GM15510 (cell line): ENCODE measurements around the gene BEAN1.

ENCODE experiments used
- POLR2A ChIP-seq: IDR thresholded peaks from 3 replicates; pipeline ENCODE4 v1.6.1; 2011; ENCODE audit warnings: borderline replicate concordance; ENCODE audit not compliant: insufficient read length; ENCODE audit errors: extremely low read depth

Gene BEAN1

DNA sequence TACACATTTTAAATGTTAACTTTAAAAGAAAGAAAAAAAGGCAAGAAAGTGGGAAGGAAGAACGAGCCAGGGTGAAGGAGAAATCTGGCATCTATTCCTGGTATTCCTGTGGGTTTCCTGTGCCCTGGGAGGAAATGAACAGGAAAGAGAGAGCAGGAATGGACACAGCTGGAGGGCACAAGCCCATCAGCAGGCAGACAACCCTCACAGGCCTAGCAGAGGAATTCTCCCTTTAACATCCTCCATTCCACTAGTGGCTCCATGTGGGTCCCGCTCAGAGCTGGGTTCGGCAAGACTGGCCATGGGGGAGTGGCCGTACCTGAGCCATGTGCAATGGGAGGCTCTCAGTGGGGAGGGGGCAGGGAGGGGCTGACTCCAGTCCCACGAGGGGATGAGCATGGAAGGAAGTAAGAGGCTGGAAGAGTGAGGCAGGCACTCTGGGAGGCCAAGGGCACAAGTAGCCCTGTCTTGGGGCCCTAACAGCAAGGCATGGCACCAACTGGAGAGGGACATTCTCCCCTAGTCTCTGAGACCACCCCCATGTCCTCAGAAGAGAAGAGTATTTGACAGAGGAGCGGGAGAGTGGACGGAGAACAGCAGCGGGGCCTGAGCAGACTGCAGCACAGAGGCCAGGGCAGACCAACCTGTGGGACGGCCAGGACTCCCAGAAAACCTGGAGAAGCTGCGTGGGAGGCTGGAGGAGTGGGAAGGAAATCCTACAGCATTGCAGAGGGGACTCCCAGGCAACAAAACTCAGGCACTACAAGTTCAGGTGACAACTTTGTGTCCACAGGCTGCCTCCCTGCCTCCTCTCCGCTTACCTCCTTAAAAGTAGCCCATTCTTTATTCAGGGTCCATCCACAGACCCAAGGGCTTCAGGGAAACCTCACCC is 92.6 kb downstream of the BEAN1 start:
- TF ChIP-seq POLR2A, result no peak

DNA sequence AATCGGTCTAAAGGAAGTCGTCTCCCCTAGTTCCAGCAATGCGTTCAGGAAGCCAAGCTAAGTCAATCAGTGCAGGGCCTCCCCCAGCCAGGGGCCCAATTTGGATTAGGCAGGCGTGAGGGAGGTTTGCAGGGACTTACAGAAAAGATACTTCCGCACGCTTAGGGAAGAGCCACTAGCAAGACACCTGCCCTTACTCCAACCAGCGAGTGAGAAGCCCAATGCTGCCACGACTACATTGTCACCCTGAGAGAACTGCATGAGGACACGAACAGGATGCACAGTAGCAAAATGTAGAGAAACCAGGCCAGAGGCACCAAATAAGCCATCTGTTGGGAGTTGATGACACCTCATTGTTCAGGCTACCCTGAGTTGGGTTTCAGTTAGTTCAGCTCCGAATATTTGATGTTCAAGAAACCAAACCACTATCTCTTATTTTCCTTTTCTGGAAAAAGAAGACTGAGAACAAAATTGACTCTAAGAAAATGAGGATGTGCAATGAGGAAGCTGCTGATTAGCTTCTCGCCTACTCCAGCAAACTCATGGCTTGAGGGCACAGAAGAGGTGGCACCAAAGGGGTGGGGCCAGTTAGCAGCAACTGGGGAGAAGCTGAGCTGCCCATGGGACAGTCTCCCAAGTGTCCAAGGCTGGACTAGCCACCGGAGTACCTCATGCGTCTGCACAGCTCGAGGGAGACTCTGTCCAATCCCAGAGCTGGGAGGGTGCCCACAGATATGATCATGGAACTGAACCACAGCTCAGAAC is 93.5 kb downstream of the BEAN1 start:
- TF ChIP-seq POLR2A, result no peak

DNA sequence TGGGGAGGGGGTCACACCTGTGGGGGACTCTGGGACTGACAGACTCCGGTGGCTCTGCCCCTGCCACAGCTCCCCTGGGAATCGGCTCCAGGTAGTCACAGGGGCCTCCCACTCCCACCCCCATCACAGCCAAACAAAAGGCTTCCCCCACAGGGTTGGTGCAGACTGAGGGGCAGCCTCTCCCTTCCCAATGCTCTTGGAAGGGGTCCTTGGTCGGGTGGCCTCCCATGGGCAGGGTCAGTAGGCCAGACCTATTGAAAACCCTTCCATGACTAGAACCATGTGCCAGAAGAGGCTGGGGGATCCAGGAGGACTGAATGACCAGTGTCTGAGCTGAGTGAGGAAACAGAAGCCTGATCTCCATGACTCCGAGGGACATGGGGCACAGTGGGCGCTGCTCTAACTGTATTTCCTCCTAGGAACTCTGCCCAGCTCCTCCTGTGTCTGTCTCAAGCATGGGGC is 94.2 kb downstream of the BEAN1 start:
- TF ChIP-seq POLR2A, result no peak

DNA sequence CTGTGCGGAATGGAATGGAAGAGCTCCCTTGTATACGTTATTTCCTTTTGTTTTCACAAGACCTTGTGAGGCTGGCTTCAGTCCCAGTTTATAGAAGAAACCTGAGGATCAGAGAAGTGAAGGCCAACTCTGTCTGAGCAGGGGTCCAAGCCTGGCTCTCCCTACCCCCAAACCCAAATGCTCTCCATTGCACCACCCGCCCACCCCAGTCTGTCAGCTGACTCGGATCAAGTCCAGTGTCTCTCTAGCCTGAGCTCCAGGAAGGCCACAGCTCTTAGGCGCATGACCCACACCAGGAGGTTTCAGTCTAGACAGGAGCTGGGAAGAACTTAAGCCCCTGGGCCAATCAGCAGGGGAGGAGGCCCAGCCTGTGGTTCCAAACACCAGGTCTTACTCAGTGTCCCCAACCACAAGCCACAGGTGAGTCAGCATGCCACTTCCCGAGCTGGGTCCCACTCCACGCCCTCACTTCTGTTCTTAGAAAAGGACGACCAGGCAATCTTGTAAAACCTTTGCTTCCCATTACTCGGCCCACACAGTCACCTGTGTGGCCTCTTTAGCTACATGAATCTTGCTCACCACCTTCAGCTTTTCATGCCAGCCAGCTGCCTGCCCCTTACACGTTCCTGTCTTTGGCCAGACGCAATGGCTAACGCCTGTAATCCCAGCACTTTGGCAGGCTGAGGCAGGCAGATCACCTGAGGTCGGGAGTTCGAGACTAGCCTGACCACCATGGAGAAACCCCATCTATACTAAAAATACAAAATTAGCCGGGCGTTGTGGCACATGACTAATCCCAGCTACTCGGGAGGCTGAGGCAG is 95.1 kb downstream of the BEAN1 start:
- no peak for TF ChIP-seq POLR2A

DNA sequence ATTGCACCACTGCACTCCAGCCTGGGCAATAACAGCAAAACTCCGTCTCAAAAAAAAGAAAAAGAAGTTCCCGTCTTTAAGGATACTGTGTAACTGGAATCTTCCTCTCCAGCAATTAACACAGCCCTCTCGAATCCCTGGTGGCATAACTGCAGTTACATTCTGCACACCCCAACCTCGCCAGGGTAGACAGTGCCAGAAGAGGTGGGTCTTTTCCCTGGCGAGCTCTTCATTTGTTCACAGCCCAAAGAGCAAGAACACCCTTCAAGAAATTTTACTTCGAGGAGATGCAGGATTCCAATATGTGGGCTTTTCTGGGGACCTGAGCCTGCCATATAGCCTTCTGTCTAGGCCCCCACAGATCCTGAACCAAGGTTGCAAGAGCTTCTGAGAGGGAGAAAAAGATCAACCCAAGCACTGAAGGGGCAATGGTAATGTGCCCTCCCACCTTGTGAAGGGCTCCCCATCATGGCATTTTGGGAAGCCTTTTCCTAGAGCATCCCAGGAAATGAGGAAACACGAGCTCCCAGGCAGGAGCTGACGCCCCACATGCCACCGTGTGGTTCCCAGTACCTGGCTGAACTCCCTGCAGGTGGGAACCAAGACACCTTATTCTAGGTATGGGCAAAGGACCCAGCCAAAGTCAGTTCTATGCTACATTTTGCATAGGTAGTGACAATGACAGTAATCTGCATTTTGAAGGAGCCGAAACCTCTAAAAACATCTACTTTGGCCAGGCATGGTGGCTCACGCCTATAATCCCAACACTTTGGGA is 95.9 kb downstream of the BEAN1 start:
- no peak for TF ChIP-seq POLR2A

DNA sequence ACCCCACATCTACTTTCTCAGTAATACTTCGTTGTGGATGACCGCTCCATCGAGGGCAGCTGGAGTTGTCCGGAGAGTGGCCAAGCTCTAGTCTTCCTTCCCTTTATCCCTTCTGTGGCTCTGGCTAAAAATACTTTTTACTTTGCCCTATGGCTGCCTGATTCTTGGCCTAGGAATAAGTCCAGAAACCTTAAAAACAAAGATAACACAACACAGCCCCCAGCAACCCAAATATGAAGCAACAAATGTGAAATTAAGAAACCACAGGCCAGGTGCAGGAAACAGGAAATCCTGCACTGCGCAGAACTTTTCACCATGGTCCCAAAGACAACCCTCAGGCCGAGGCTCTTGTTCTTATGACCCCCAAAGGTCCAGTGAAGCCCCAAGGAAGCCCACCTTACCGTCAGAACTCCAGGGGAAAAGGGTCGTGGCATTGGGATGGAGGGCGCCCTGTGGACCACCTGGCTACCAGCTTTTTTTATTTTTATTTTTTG is 96.8 kb downstream of the BEAN1 start:
- no peak for TF ChIP-seq POLR2A

DNA sequence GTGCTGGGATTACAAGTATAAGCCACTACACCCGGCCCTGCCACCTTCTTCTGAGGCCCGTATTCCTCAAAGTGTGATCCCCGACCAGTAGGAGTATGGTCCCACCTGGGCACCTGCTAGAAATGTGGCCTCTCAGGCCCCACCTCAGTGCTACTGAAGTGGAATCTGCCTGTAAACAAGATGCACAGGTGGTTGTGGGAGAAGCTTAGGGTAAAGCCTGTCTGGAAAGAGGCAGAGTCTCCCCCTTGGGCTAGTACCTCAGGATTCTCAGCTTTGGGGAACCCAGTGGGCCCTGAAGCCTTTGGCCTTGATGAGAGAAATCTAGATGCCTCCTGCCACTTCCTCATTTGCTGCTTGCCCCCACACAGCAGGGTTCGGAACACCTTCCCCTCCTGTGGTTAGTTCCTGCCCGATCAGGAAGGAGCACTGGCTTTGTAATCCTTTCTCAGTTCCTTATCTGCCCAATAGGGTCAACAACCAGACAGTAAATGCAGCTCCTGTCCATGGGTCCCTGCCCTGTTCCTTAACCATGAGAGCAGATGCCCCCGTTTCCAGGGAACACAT is 97.6 kb downstream of the BEAN1 start:
- TF ChIP-seq POLR2A, result no peak

DNA sequence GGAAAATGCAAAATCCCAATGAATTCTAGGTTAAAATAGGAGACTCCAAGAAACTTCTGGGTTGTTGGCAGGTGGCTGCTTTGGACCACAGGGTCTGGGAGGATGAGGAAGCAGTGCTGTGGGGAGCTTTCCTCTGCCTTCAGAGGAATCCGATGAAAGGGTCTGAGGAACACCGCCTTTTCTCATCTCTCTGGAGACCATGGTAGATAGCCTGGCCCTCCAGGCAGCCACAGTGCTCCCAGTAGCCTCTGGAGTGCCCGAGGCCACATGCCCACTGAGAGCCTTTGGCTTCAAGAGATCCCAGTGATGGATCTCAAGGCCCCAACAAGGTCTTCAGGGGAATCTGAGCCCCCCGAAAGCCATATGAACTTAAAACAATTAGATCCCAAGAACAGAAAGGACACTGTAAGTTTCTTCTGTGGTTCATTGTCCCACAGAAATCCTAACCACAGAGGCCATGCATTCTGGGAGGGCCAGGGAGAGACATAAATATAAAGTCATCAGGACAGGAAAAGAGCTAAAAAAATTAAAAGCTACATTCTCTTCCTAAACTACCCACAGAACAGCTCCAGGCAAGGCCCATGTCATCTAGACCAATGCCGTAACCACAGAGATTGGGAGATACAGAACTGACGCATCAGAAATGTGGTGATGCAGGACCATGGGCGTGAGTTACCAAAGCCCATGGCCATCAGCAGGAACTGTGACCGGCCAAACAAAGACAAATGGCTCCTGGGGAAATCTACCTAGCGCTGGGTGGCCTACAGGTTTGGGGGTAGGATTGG is 98.5 kb downstream of the BEAN1 start:
- no peak for TF ChIP-seq POLR2A

DNA sequence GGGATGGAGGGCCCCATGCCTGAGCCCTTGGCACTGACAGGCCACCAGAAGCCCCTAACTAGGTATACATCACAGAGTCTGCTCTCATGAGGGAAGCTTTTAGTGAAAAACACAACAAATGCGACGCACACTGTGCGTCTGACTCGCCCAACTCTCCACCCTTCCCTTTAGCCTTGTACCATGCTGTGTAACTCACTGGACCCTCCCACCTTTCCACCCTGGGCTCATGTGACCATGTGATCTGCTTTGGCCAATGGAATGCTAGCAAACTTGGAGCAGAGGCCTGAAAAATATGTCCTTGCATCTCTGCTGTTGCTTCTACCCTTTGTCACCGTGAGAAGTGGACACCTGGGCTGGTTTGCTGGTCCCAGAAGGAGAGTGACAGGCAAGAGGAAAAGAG is 101.2 kb downstream of the BEAN1 start:
- TF ChIP-seq POLR2A, result no peak

DNA sequence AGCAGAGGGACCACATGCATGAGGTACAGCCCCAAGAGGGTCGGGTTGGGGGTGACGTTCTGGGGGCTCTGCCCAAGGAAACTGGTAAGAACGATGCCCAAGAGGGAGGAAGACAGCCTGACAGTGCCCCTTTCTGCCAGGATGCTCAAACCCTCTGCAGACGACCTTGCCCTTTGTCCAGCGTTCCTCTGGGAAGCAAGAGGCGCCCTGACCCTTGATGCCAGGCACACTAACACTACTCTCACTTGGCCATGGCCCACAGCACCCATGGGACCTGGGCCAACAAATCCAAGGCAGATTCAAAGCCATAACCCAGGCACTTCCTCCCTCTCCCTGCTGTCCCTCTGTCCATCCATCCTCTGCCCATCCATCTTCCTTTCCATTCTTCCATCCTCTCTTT is 102.4 kb downstream of the BEAN1 start:
- no peak for TF ChIP-seq POLR2A
